ENCODE results near the gene ACTA1. TPM values are rescaled to one million over a fixed set of nuclear protein-coding genes. Genes with fewer than 3 reads are reported as not detected.

The ACTA1 gene
- total and polyA plus RNA-seq, 2 of the 8 experiments (the other 6 are each of a cell fraction or from before 2014, with no cell fraction given): 23.5 to 58.2 TPM

GRCh38 chr1:229410692-229411433 lies 23.0 kb downstream of the ACTA1 start (continued):
- TF ChIP-seq CTCF (IDR thresholded peaks at IDR 0.05; ENCODE audit: control extremely low read depth in 1 of 3, insufficient read depth in 1 of 3, low read depth in 1 of 3, low read length in 3 of 3) (no peak), CHD2 (IDR thresholded peaks at IDR 0.05; ENCODE audit: low read length) (no peak), POLR2A (IDR thresholded peaks at IDR 0.05; ENCODE audit: control extremely low read depth in 1 of 2, low read depth in 2 of 2, low read length in 2 of 2) (no peak), NRF1 (IDR thresholded peaks at IDR 0.05; ENCODE audit: low read depth, low read length) (no peak), ATF2 (IDR thresholded peaks at IDR 0.05; ENCODE audit: low read length) (no peak)

All from H1 (cell line).